GM21737 (cell line): ENCODE measurements around the gene LMNTD2.

Experiments
- ATAC-seq: cut with Tn5 transposase; IDR thresholded peaks from one replicate; pipeline ENCODE4 v1.9.1; 2021; ENCODE audit warnings: mild to moderate bottlenecking, moderate library complexity; ENCODE audit not compliant: unreplicated experiment

The LMNTD2 gene

DNA sequence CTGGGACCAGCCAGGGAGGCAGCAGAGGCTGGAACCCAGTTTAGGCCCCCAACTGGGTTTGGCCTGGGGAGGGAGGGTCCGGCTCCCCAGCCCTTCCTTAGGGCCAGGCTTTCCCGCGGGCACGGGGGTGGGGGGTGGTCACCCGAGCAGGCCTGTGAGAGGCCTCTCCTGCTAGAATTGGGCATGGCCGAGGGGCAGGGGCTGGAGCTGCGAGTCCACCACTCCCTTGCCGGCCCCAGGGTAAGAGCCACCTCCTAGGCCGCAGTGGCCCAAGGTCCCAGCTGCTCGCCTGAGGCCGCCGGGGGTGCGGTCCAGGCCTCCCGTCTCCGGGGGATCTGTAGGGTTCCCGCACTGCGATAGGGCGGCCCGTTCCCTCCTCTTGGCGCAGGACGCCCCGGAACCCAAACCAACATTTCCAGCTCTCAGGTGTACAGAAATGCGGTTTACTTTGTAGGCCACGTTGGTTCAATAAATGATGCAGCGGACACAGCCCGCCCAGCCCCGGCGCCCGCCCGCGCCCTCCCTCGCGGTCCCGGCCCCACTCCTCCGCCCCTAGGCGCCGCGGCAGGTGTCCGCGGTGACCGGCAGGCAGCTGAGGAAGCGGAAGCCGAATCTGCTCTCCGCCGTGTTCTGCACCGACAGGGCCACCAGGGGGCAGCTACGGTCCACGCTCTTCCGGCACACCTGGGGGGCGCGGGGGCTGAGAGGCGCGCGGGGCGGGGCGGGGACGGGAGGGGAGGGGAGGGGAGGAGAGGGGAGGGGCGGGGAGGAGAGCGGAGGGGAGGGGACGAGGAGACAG lies 5.9 kb downstream of the LMNTD2 start:
- ATAC-seq, result no peak

DNA sequence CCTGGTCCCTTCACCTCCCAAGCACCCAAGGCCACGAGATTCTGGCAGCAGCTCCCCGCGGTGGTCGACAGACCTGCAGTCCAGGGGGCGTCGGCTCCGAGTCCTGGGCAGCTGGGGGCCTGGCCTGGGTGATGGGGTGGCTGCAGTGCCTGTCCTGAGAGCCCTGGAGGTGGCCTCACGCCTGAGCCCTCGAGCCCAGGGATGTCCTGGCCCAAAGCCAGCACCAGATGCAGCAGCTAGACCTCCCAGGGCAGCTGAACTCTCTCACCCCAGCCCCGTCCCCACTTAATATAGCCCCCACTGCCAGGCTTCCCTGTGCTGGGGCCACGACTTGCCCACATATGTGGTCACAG lies 6.6 kb downstream of the LMNTD2 start:
- no peak for ATAC-seq

DNA sequence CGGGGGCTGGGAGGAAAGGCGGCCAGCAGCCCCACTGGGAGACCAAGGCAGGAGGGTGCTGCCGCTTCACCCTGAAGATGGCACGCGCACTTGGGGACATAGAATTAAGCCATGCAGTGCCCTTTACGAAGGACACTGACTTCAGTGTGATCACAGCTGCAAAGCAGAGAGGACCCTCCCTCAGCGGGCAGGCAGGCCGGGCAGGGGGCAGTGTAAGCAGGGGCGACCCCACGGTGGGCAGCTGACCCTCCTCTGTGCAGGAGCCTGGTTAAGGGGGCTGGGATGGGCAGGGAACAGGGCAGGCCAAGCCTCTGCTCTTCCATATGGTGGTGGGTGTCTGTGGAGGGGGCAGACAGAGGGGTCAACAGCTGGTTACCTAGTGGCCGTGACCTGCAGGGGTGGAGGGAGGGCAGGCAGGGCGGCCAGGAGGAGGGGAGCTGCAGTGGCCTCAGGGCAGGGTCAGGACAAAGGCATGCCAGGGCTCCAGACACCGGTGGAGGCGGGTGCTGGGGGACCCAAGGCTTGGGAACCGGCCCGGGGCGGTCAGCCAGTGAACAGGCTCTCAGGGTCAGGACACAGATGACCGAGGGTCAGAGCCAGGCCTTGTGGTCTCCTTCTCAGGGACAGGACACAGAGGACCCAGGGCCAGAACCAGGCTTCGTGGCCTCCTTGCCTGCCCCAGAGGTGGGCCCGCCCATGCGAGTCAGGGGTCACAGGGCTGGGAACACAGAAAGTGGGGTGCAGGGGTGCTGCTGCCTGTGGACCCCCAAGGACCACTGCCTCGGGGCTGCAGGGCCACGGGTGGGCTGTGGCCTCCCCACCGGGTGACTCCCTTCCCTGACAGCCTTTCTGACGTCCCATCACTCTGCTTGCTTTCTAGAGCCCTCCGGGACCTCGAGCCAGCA lies 7.2 kb downstream of the LMNTD2 start:
- no peak for ATAC-seq

DNA sequence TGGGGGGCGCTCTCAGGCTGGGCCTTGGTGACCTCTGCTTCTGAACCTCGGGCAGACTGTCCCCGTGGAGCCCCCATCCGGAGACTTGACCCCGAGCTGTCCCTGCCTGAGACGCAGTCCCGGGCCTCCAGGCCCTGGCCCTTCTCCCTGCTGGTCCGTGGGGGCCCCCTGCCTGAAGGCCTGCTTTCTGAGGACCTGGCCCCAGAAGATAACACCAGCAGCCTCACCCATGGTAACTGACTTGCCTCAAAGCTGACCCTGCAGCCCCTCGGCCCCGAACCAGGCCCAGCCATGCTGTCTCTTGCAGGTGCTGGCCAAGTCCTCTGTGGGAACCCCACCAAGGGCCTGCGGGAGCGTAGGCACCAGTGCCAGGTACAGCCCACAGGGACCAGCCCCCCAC lies 8.9 kb downstream of the LMNTD2 start:
- no peak for ATAC-seq

DNA sequence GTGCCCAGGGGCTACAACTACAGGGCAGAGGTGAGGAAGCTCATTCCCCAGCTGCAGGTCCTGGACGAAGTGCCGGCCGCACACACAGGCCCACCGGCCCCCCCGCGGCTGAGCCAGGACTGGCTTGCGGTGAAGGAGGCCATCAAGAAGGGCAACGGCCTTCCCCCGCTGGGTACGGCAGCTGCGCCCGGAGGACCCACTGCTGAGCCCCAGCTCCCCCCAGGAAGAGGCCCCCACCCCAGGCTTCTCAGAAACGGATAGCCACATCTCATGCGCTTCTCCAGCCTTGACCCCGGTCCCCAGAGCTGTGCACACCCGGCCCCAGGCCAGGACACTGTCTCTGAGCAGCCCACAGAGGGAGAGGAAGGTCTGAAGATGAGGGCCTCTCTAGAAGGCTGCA lies 9.4 kb downstream of the LMNTD2 start:
- ATAC-seq, result no peak

DNA sequence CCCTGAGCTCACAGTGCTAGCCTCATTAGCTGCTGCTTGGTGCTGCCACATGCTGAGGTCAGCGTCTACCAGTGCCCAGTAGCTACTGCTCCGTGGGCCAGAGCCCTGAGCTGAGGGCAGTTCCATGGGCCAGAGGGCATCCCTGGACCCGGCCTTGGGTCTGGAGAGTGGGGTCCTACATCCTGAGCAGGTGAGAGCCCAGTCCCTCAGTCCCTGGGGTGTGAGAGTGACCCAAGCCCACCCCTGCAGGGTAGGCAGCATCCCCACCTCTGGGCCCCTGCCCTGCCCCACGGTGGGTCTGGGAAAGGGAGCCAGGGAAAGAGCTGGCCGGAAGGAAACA lies 9.8 kb downstream of the LMNTD2 start:
- no peak for ATAC-seq

DNA sequence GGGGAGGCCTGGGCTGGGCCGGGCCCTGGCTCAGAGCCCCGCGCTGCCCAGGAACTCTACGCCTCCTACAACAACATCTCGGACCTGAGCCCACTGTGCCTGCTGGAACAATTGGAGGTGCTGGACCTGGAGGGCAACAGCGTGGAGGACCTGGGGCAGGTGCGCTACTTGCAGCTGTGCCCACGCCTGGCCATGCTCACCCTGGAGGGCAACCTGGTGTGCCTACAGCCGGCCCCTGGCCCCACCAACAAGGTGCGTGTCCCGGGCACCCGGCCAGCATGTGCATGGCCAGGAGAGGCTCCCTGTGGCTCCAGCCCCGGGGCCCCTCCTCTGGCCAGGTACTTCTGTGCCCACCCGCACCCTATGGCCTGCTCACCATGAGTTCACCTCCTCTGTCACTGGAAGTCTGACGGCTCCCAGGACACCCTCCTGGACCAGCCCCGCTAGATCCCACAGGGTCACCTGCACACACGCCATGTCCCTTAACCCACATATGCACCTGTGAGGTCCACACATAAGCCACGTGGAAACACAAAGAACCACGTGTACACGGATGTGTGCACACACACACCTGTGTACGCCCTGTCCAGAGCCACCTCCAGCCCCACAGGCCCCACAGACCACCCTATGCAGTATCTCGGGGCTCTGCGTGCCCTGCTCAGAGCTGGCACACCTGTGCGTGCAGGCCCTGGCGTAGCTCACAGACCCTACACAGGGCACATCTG lies 10.4 kb downstream of the LMNTD2 start:
- no peak for ATAC-seq

DNA sequence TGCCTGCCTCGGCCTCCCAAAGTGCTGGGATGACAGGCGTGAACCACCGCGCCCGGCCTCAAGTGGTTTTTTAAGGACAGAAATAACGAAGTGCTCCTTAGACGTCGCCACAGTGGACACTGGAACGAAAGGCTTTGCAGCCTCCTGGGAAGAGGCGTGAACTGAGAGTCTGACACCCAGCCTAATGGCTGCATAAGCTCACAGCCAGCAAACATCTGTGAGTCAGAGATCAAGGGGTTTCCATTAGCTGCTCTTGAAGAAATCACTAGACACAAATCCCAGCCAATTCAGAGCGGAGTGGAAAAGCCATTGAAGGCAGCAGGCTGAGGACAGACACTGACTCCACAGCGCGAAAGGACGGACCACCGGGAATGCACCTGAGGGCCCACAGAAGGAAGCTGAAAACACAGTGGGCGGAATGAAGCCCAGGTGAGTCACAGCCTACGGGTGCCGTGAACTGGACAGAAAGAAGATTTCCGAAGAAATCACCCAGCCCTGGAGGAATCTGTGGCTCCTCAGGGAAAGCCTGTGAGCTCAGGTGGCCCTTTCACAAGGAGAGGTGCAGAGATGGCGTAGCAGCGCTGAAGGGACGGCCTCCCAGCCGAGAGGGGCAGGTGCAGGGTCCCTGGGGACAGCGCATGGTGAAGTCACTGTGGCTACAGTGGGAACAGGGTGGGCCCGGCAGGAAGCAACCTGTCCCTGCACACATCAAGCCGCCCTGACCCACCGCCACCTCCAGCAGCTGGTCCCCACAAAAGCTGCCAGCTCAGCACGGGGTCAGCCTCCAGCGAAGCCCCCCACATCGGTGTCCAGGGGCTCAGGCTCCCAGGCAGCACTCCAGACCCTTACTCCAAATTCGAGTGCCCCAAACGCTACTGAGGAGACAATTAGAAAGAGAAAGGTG lies 11.6 kb downstream of the LMNTD2 start:
- ATAC-seq, result no peak

DNA sequence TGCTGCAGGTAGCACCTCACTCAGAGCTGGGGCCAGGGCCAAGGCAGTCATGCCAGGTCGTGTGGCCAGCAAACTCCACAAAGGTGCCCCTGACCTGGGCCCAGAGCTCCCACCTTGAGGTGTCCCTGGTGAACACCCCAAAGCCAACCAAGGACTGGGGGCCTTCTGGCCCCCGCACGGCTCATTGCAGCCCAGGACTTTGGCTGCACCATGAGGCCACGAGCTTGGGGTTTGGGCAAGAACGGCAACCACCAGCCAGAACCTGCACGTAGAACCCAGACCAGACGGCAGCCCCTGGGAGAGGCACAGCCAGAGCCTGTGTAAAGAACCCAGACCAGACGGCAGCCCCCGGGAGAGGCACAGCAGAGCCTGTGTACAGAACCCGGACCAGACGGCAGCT lies 15.4 kb downstream of the LMNTD2 start:
- no peak for ATAC-seq

DNA sequence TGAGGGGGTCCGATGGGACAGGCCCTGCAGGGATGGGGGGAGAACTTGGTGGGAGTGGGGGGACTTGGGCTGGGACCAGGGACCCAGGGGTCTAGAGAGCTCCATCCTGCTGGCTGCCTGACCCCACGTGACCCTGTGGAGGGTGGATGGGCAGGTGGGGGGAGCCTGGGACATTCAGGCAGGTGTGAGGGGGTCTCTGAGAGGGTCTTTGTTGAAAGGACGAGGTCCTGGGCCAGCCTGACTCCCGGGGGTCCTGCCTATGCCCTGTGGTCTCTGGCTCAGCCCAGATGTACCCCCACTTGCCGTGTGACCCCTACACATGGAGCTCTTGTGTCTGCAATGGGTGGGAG lies 15.7 kb downstream of the LMNTD2 start:
- no peak for ATAC-seq

DNA sequence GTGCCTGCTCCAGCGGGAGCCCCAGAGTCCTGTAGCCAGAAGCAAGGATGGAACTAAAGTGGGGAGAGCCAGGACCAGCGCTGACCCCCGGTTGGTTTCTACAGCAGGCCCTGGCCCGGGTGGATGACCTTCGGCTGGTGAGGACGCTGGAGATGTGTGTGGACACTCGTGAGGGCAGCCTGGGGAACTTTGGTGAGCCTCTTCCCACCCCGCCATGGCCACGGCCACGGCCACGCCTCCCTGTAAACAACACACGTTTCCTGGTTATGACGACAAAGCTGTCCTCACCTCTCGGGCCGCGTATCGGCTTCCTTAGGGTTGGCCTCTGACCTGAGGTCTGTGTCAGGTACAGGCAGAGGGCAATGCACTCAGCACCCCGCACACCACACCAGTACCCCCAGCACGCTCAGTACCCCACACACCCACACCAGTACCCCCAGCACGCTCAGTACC lies 19.1 kb downstream of the LMNTD2 start:
- ATAC-seq, result no peak

DNA sequence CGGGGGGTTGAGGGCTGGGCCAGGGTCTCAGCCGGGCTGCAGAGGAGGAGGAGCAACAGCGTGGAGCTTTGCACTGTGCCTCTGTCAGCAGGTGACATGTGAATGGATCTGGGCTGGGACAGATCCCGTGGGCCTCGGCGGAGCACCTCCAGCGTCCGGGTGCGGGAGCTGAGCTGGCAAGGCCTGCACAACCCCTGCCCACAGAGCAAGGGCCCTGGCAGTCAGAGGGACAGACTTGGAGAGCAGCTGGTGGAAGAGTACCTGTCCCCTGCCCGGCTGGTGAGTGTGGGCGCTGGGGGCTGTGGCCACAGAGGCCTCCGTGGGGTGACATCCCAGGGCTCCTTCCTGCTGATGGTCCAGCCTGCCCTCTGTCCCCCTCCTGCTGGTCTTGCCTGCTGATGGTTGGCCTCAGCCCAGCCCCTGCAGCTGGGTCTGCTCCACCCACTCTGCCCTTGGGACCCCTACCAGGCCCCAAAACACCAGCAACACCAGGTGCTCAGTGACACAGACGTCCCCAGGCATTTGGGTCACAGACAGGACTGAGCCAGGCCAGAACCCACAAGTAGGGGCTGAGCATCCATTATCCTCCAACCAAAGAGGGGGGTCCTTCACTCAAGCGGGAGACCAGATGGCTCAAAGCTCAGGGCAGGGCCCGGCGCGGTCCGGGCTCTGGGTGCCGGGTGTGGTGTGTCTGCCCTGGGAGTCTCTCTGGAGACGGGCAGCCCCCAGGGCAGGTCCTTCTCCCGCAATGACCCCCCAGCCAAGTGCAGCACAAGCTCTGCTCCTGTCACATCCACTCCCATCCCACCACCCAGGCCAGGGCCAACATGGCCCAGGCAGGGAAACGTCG lies 19.7 kb downstream of the LMNTD2 start:
- no peak for ATAC-seq

DNA sequence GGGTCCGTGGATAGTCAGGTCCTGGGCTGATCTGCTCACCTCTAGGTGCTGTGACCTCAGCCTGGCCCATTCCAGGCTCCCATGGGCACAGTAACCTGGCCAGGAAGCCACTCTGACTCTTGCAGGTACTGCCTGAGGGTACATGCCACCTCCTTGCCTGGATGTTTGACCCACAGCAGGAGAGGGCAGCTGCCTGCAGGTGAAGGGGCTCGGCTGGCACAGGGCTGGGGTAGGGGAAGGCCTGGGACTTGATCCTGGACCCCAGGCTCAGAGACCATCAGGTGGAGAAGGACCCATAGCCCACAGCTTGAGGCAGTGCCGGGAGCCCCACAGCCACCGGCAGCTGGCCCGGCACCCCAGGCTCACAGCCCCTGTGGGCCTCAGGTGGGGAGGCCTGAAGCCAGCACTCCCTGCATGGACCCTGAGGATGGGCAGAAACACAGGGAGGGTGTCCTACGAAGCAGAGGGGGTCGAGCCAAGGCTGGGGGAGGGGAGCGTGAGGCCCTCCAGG lies 20.5 kb downstream of the LMNTD2 start:
- no peak for ATAC-seq

DNA sequence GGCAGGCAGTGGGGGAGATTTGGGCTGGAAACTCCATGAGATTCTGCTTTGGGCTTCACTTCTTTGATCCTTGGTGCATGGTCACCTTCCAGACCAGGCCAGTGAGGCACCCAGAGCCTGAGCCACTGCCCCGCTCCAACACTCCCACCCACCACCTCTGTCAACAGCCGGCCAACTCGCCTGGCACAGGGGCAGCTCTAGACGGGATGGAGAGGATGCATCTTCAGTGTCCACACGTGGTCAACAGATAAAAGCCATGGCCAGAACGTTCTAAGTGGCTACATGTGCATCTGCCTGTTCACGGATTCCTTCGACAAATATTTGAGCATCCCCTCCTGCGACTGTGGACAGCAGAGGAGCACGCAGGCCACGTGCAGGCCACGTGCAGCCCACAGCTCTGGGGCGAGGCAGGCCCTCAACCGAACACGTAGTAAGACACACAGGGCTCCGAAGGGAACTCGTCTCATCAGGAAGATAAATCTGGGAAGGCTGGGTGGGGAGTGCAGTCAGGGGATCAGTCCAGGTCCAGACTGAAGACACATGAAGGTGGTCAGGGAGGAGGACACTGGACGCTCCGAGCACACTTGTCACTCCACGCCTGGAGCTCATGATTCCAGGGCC lies 22.0 kb downstream of the LMNTD2 start:
- ATAC-seq, result no peak

DNA sequence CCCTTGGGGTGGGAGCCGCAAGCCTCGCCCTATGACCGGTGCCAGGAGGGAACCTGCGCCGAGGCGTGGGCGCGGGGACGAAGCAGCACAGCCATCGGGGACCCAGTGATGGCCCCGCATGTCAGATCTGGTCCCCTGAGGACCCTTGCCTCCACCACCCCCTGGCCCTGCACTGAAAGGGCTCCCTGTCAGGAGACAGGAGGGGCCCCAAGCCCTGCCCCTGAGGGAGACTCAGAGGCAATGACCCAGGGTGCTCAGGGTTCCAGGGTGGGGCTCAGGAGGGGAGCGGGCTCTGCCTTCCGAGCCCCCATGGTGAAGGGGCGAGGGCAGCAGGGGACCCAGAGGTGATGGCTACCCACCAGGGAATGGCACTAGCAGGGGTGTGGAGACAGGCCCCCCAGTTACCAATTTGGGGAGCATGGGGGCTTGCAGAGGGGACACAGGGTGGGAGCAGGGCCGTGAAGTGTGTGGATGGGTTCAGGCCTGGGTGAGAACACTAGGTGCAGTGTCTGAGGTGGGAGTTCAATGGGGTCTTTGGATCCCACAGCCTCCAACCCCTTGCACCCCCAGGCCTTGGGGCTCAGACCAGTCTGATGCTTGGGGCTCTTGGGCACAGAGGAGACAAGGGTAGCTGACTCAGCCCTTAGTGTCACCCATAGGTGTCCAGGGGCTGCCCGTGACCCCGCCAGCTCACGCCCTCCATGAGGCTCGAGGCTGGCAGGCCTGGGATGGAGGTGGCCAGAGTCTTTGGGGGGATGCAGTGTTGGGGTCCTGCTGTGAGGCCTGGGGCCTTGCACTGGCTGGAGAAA lies 22.7 kb downstream of the LMNTD2 start:
- ATAC-seq, result no peak

DNA sequence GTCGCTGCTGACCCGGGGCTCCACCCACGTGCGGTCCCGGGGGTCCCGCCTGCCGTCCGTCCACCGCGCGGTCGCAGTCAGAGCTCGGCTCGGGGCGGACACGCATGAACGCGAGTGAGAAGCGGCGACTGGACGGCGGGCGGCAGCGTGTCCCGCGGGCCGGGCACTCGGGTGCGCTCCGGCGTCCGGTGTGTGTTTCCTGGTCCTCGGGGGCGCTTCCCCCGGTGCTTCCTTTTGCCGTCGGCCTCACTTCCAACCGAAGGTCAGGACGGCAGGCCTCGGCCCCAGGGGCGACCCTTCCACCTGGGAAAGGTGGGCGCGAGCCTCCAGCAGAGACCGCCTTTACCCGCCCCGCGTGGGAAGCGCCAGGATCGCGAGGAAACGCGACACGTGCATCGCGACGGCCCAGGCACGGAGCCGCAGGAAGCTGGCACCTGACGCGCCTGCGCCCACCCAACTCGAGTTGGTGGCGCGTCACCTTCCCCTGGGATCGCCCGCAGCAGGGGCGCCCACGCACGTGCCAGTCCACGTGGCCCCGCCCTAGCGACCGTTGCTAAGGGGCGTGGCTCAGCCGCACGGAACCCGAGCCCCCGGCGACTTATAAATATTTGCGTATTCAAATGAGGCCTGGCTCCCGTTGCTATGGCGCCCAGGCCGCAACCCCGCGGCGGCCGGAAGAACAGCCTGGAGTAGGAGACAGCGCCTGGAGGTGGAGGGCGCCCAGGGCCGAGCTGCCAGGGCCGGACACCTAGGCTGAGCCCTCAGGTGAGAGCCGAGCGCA lies 23.5 kb downstream of the LMNTD2 start, which contains the start of gene LRRC56:
LRRC56 (plus strand) TSS at position 687 of the 781 bp plus-strand sequence. CDS start 3,158 bp downstream, outside the sequence.
- peak; percentile 43 for ATAC-seq
